Neuronal stem cell (in vitro differentiated cells): ENCODE measurements around the gene TMEM220.
A peak's percentile ranks its signal among the peaks of the same experiment; 100 is the strongest.

Source experiments
- DNase-seq: peaks from one replicate; pipeline ENCODE4 v3.0.0-alpha.2; 2013; ENCODE audit warnings: low spot score
- H2AFZ ChIP-seq: one replicate; pipeline ENCODE4 v1.6.1; 2013; ENCODE audit warnings: mild to moderate bottlenecking, low read length, inconsistent platforms
- H2AK5ac ChIP-seq: 2 replicates; pipeline ENCODE4 v1.6.1; 2013; ENCODE audit warnings: low read depth, mild to moderate bottlenecking, inconsistent platforms, low read length, moderate library complexity, mixed read lengths
- H2BK120ac ChIP-seq: 2 replicates; pipeline ENCODE4 v1.6.1; 2013; ENCODE audit warnings: low read depth, mild to moderate bottlenecking, inconsistent platforms, low read length, moderate library complexity, mixed read lengths
- H2BK12ac ChIP-seq: one replicate; pipeline ENCODE4 v1.6.1; 2013; ENCODE audit warnings: low read length, inconsistent platforms
- H2BK15ac ChIP-seq: 2 replicates; pipeline ENCODE4 v1.6.1; 2013; ENCODE audit warnings: mild to moderate bottlenecking, low read length, inconsistent platforms, mixed read lengths
- H2BK5ac ChIP-seq: one replicate; pipeline ENCODE4 v1.6.1; 2013; ENCODE audit warnings: inconsistent platforms, mild to moderate bottlenecking, low read length, moderate library complexity
- H3K14ac ChIP-seq: one replicate; pipeline ENCODE4 v1.6.1; 2013; ENCODE audit warnings: low read length, inconsistent platforms
- H3K18ac ChIP-seq: 2 replicates; pipeline ENCODE4 v1.6.1; 2013; ENCODE audit warnings: low read length, inconsistent platforms
- H3K23ac ChIP-seq: 2 replicates; pipeline ENCODE4 v1.6.1; 2013; ENCODE audit warnings: low read depth, mild to moderate bottlenecking, mixed read lengths, low read length, inconsistent platforms; ENCODE audit not compliant: poor library complexity
- H3K27ac ChIP-seq: replicated peaks from 3 replicates; pipeline ENCODE4 v1.5.1; 2013; ENCODE audit warnings: low read length, inconsistent platforms
- H3K27me3 ChIP-seq, 3 experiments: 2 replicates each; pipeline ENCODE4 v1.6.1; 2013; ENCODE audit warnings: low read length in 3 of 3, mild to moderate bottlenecking in 2 of 3, inconsistent platforms in 1 of 3, low read depth in 1 of 3, mixed read lengths in 1 of 3, moderate library complexity in 1 of 3; ENCODE audit not compliant: control insufficient read depth in 3 of 3, insufficient read depth in 3 of 3
- H3K36me3 ChIP-seq, 2 donors: replicated peaks in 1 of 2; 2 replicates each; pipeline ENCODE4 v1.6.1; 2013; ENCODE audit warnings: low read length in 2 of 2; ENCODE audit not compliant: control insufficient read depth in 2 of 2, insufficient read depth in 2 of 2
- H3K4ac ChIP-seq: 2 replicates; pipeline ENCODE4 v1.6.1; 2013; ENCODE audit warnings: inconsistent platforms, mild to moderate bottlenecking, low read length, moderate library complexity
- H3K4me1 ChIP-seq, 2 donors: 1 replicate in 1 of 2; 2 replicates in 1 of 2; pipeline ENCODE4 v1.6.1; 2013; ENCODE audit warnings: low read length in 2 of 2, low read depth in 1 of 2; ENCODE audit not compliant: control insufficient read depth in 2 of 2, insufficient read depth in 1 of 2
- H3K4me2 ChIP-seq: one replicate; pipeline ENCODE4 v1.6.1; 2013; ENCODE audit warnings: mild to moderate bottlenecking, low read length, inconsistent platforms; ENCODE audit not compliant: insufficient read depth, poor library complexity, severe bottlenecking
- H3K4me3 ChIP-seq, 2 donors: 2 replicates each; pipeline ENCODE4 v1.5.1; 2013; ENCODE audit warnings: low read length in 2 of 2, mild to moderate bottlenecking in 2 of 2, inconsistent platforms in 1 of 2, moderate library complexity in 1 of 2
- H3K79me1 ChIP-seq: one replicate; pipeline ENCODE4 v1.6.1; 2013; ENCODE audit warnings: low read depth, mild to moderate bottlenecking, inconsistent platforms, low read length, moderate library complexity
- H3K9ac ChIP-seq: one replicate; pipeline ENCODE4 v1.6.1; 2013; ENCODE audit warnings: mild to moderate bottlenecking, low read depth, low read length, inconsistent platforms; ENCODE audit not compliant: poor library complexity
- H3K9me3 ChIP-seq, 2 donors: replicated peaks in 1 of 2; 2 replicates each; pipeline versions ENCODE3 to v1.6.1; 2013; ENCODE audit warnings: low read length in 2 of 2, mild to moderate bottlenecking in 2 of 2, inconsistent platforms in 1 of 2, low read depth in 1 of 2, mixed read lengths in 1 of 2, moderate library complexity in 1 of 2; ENCODE audit not compliant: control insufficient read depth in 2 of 2, insufficient read depth in 1 of 2
- H4K8ac ChIP-seq: one replicate; pipeline ENCODE4 v1.6.1; 2013; ENCODE audit warnings: low read depth, mild to moderate bottlenecking, inconsistent platforms, low read length, moderate library complexity
- H4K91ac ChIP-seq: one replicate; pipeline ENCODE4 v1.6.1; 2013; ENCODE audit warnings: low read length, low read depth, mild to moderate bottlenecking, inconsistent platforms; ENCODE audit not compliant: poor library complexity
- WGBS, 2 donors: extraction: QIAGEN DNeasy Blood & Tissue Kit; methylation state at CpG; one replicate each; pipeline ENCODE4 v1.1.7; 2013; ENCODE audit warnings: missing lambda C conversion rate in 2 of 2, mixed read lengths in 1 of 2; ENCODE audit not compliant: insufficient read length in 2 of 2, insufficient replicate concordance in 1 of 2; ENCODE audit errors: extremely low coverage in 2 of 2; 5-methylcytosine and 5-hydroxymethylcytosine counted together

Gene TMEM220

DNA sequence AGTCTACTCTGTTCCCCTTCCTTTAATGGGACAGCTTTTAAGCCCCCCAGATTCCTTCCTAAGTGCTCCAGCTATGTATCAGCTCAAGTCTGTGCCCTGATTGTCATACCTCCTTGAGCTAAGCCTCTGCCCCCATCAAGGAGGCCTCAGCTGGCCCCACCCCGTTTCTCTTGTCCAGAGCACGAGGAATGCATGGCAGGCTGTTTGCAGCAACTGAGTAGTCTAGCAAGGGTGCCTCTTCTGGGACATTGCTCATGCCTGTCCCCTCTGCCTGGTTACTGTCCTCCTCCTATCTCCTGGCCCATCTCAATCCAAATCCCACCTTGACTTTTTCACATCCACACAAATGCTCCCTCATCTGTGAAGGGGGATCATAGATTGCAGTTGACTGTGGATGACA is 27.8 kb upstream of the TMEM220 start:
- no peak overlapping the region for H2BK5ac ChIP-seq
- H3K4ac ChIP-seq: no peak overlapping the region
- no peaks in the 10 kb centered on the region for H3K36me3 ChIP-seq
- H3K9me3 ChIP-seq: no peaks in the 10 kb centered on the region
- peak overlapping the region; percentile 45 for H3K9ac ChIP-seq
- no peak overlapping the region for H3K23ac ChIP-seq
- H3K4me2 ChIP-seq: no peak overlapping the region
- no peak overlapping the region for H3K4me3 ChIP-seq
- H4K91ac ChIP-seq: no peak overlapping the region
- no peak overlapping the region for H2BK15ac ChIP-seq
- no peak overlapping the region for H2BK120ac ChIP-seq
- no peak overlapping the region for H4K8ac ChIP-seq
- H3K27ac ChIP-seq: no peak overlapping the region
- H3K14ac ChIP-seq: no peak overlapping the region
- no CpG with 5 or more reads among the region's 2 CpGs for WGBS, 2 donors
- peaks cover 0 to 8% (median 0%) of the 10 kb centered on the region in 3 experiments for H3K27me3 ChIP-seq
- H3K79me1 ChIP-seq: no peaks in the 10 kb centered on the region
- no peak overlapping the region for H2AFZ ChIP-seq
- H3K18ac ChIP-seq: no peak overlapping the region
- H2AK5ac ChIP-seq: peak overlapping the region; percentile 29
- peak overlapping the region; percentile 50 for H2BK12ac ChIP-seq
- no peak for DNase-seq
- H3K4me1 ChIP-seq: peaks cover 0 to 19% of the 10 kb centered on the region in 2 donors

DNA sequence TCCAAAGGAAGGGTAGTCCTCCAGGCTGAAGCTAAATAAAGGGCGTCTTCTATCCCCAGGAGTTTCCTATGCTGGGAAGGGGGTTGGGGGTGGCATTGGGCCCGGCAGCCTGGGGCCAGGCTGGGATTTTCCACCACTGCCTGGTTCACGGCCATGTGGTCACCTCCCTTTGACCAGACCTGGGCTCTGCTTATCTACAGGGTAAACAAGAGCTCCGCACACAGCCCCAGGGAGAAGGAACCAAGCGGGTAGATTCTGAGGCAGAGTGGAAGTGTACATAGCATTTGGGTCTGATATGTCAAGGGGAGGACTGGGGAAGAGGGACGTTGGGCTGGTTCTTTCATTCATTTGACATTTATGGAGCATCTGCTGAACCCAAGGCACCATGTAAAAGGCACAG is 27.2 kb upstream of the TMEM220 start:
- Histone ChIP-seq H3K18ac (no peak overlapping the region), H2BK15ac (no peak overlapping the region), H3K4ac (no peak overlapping the region), H3K4me3 (no peak overlapping the region), H3K23ac (no peak overlapping the region), H3K27ac (no peak overlapping the region), H2AFZ (no peak overlapping the region), H4K8ac (no peak overlapping the region), H2BK5ac (no peak overlapping the region), H3K14ac (no peak overlapping the region), H2BK12ac (no peak overlapping the region), H3K9me3 (no peaks in the 10 kb centered on the region), H2BK120ac (no peak overlapping the region), H3K4me2 (no peak overlapping the region), H3K27me3 (peaks cover 0 to 8% (median 0%) of the 10 kb centered on the region in 3 experiments), H4K91ac (no peak overlapping the region), H3K4me1 (peaks cover 0 to 19% of the 10 kb centered on the region in 2 donors), H2AK5ac (peak overlapping the region; percentile 29), H3K9ac (no peak overlapping the region), H3K79me1 (no peaks in the 10 kb centered on the region), H3K36me3 (no peaks in the 10 kb centered on the region)
- DNase-seq: no peak
- no CpG with 5 or more reads among the region's 6 CpGs for WGBS, 2 donors

GRCh38 chr17:10756619-10757018 is 26.8 kb upstream of the TMEM220 start:
- no peak for DNase-seq
- WGBS, 2 donors: no CpG with 5 or more reads among the region's 2 CpGs
- no peak overlapping the region for H4K8ac ChIP-seq
- H3K18ac ChIP-seq: no peak overlapping the region
- H3K4me1 ChIP-seq: peaks cover 0 to 19% of the 10 kb centered on the region in 2 donors
- no peak overlapping the region for H3K23ac ChIP-seq
- no peak overlapping the region for H2BK15ac ChIP-seq
- H3K27ac ChIP-seq: no peak overlapping the region
- peak overlapping the region; percentile 29 for H2AK5ac ChIP-seq
- H2BK120ac ChIP-seq: no peak overlapping the region
- no peak overlapping the region for H2BK12ac ChIP-seq
- H4K91ac ChIP-seq: no peak overlapping the region
- H3K14ac ChIP-seq: no peak overlapping the region
- no peaks in the 10 kb centered on the region for H3K9me3 ChIP-seq
- no peak overlapping the region for H2BK5ac ChIP-seq
- no peak overlapping the region for H3K4me2 ChIP-seq
- H3K27me3 ChIP-seq: peaks cover 0 to 8% (median 0%) of the 10 kb centered on the region in 3 experiments
- H3K79me1 ChIP-seq: no peaks in the 10 kb centered on the region
- H3K4me3 ChIP-seq: no peak overlapping the region
- no peak overlapping the region for H3K9ac ChIP-seq
- H3K36me3 ChIP-seq: no peaks in the 10 kb centered on the region
- H3K4ac ChIP-seq: no peak overlapping the region
- H2AFZ ChIP-seq: no peak overlapping the region

GRCh38 chr17:10756185-10756584 is 26.4 kb upstream of the TMEM220 start:
- Histone ChIP-seq H2BK12ac (no peak overlapping the region), H3K18ac (peak overlapping the region; percentile 72), H3K36me3 (no peaks in the 10 kb centered on the region), H3K9me3 (no peaks in the 10 kb centered on the region), H3K4ac (no peak overlapping the region), H3K27me3 (peaks cover 0 to 8% (median 0%) of the 10 kb centered on the region in 3 experiments), H2AFZ (no peak overlapping the region), H2BK5ac (no peak overlapping the region), H3K27ac (no peak overlapping the region), H4K91ac (no peak overlapping the region), H3K4me1 (peaks cover 2 to 19% of the 10 kb centered on the region in 2 donors), H2BK15ac (no peak overlapping the region), H3K4me2 (no peak overlapping the region), H4K8ac (no peak overlapping the region), H2AK5ac (no peak overlapping the region), H3K14ac (no peak overlapping the region), H3K4me3 (no peak overlapping the region), H3K9ac (no peak overlapping the region), H3K23ac (no peak overlapping the region), H3K79me1 (no peaks in the 10 kb centered on the region), H2BK120ac (no peak overlapping the region)
- no peak for DNase-seq
- no CpG with 5 or more reads among the region's 1 CpG for WGBS, 2 donors
